T-helper 2 cell treated with Interferon-gamma antibody and Interleukin-4, amounts not matched to agents 5 μg/mL and 100 μg/mL, for 36 hours (primary cell): ENCODE measurements around the gene DCAF8.

Experiments
- DNase-seq: peaks from one replicate; pipeline ENCODE4 v3.0.0; 2021; ENCODE audit warnings: low spot score
- H3K27ac Mint-ChIP-seq: one replicate; pipeline ENCODE4 v1.8.0; 2021; ENCODE audit warnings: mild to moderate bottlenecking, mixed read lengths
- H3K27me3 Mint-ChIP-seq: one replicate; pipeline ENCODE4 v1.8.0; 2021; ENCODE audit warnings: low read depth, mixed read lengths
- H3K36me3 Mint-ChIP-seq: one replicate; pipeline ENCODE4 v1.8.0; 2021; ENCODE audit warnings: low read depth, mixed read lengths
- H3K4me1 Mint-ChIP-seq: one replicate; pipeline ENCODE4 v1.8.0; 2021; ENCODE audit warnings: low read depth, mixed read lengths
- H3K4me3 Mint-ChIP-seq: one replicate; pipeline ENCODE4 v1.8.0; 2022; ENCODE audit warnings: mild to moderate bottlenecking, moderate library complexity, mixed read lengths
- H3K9me3 Mint-ChIP-seq: one replicate; pipeline ENCODE4 v1.8.0; 2021; ENCODE audit warnings: mixed read lengths

Gene DCAF8

GRCh38 chr1:160208557-160209320, 53.6 kb downstream of the DCAF8 start:
- peaks cover 21% of the 10 kb centered on the region for H3K36me3 Mint-ChIP-seq
- DNase-seq = no peak
- H3K9me3 Mint-ChIP-seq = no peaks in the 10 kb centered on the region
- H3K4me1 Mint-ChIP-seq = peaks cover 28% of the 10 kb centered on the region
- peak overlapping the region; percentile 46 for H3K27ac Mint-ChIP-seq
- no peak overlapping the region for H3K4me3 Mint-ChIP-seq
- H3K27me3 Mint-ChIP-seq = no peaks in the 10 kb centered on the region

GRCh38 chr1:160207771-160208556, 54.4 kb downstream of the DCAF8 start:
- peaks cover 16% of the 10 kb centered on the region for H3K36me3 Mint-ChIP-seq
- H3K4me3 Mint-ChIP-seq = no peak overlapping the region
- peaks cover 28% of the 10 kb centered on the region for H3K4me1 Mint-ChIP-seq
- no peak for DNase-seq
- H3K27me3 Mint-ChIP-seq = no peaks in the 10 kb centered on the region
- H3K9me3 Mint-ChIP-seq = no peaks in the 10 kb centered on the region
- H3K27ac Mint-ChIP-seq = peak overlapping the region; percentile 32

GRCh38 chr1:160207118-160207650, 55.2 kb downstream of the DCAF8 start:
- peak overlapping the region; percentile 12 for H3K4me3 Mint-ChIP-seq
- peak overlapping the region; percentile 7 for H3K27ac Mint-ChIP-seq
- H3K27me3 Mint-ChIP-seq = no peaks in the 10 kb centered on the region
- DNase-seq = no peak
- H3K4me1 Mint-ChIP-seq = peaks cover 28% of the 10 kb centered on the region
- H3K36me3 Mint-ChIP-seq = peaks cover 12% of the 10 kb centered on the region
- H3K9me3 Mint-ChIP-seq = no peaks in the 10 kb centered on the region

- Mint-ChIP-seq H3K9me3 (no peaks in the 10 kb centered on the region), H3K36me3 (peaks cover 7% of the 10 kb centered on the region), H3K27ac (peak overlapping the region; percentile 74), H3K4me1 (peaks cover 28% of the 10 kb centered on the region), H3K27me3 (no peaks in the 10 kb centered on the region), H3K4me3 (peak overlapping the region; percentile 86)
- no peak for DNase-seq
Measured at GRCh38 chr1:160206421-160207117, 55.8 kb downstream of the DCAF8 start.

- H3K4me3 Mint-ChIP-seq = peak overlapping the region; percentile 86
- H3K4me1 Mint-ChIP-seq = peaks cover 28% of the 10 kb centered on the region
- H3K9me3 Mint-ChIP-seq = no peaks in the 10 kb centered on the region
Measured at GRCh38 chr1:160206036-160206389, 56.3 kb downstream of the DCAF8 start.

GRCh38 chr1:160205242-160206035, 56.9 kb downstream of the DCAF8 start, which contains the start of gene PEA15:
Gene PEA15, plus strand, starts transcription at chr1:160205384. Its CDS starts 6,161 bp downstream, at chr1:160211545.
- Mint-ChIP-seq H3K4me1 (peaks cover 28% of the 10 kb centered on the region), H3K9me3 (no peaks in the 10 kb centered on the region)

More at GRCh38 chr1:160206036-160206389, 56.3 kb downstream of the DCAF8 start:
- no peaks in the 10 kb centered on the region for H3K27me3 Mint-ChIP-seq
- H3K27ac Mint-ChIP-seq = peak overlapping the region; percentile 53
- H3K36me3 Mint-ChIP-seq = peaks cover 6% of the 10 kb centered on the region
- peak; percentile 48 for DNase-seq

GRCh38 chr1:160204526-160205241, 57.7 kb downstream of the DCAF8 start:
- Mint-ChIP-seq H3K27me3 (no peaks in the 10 kb centered on the region), H3K36me3 (peaks cover 6% of the 10 kb centered on the region), H3K9me3 (no peaks in the 10 kb centered on the region), H3K4me1 (peaks cover 28% of the 10 kb centered on the region), H3K4me3 (peak overlapping the region; percentile 51), H3K27ac (peak overlapping the region; percentile 70)
- DNase-seq = no peak

More at GRCh38 chr1:160205242-160206035, 56.9 kb downstream of the DCAF8 start, which contains the start of gene PEA15:
- peak; percentile 65 for DNase-seq
- Mint-ChIP-seq H3K27ac (peak within 1 kb of the TSS; percentile 87), H3K36me3 (peaks cover 6% of the 10 kb centered on the region), H3K27me3 (no peaks in the 10 kb centered on the region), H3K4me3 (peak within 1 kb of the TSS; percentile 86)

- Mint-ChIP-seq H3K27ac (no peak overlapping the region), H3K27me3 (no peaks in the 10 kb centered on the region), H3K4me1 (peaks cover 10% of the 10 kb centered on the region), H3K9me3 (no peaks in the 10 kb centered on the region), H3K36me3 (no peaks in the 10 kb centered on the region), H3K4me3 (no peak overlapping the region)
- DNase-seq = no peak
Measured at GRCh38 chr1:160200786-160201185, 61.6 kb downstream of the DCAF8 start.

GRCh38 chr1:160197231-160197630, 65.1 kb downstream of the DCAF8 start:
- DNase-seq = no peak
- H3K4me3 Mint-ChIP-seq = no peak overlapping the region
- no peaks in the 10 kb centered on the region for H3K9me3 Mint-ChIP-seq
- no peaks in the 10 kb centered on the region for H3K36me3 Mint-ChIP-seq
- H3K27ac Mint-ChIP-seq = no peak overlapping the region
- no peaks in the 10 kb centered on the region for H3K27me3 Mint-ChIP-seq
- H3K4me1 Mint-ChIP-seq = no peaks in the 10 kb centered on the region

- Mint-ChIP-seq H3K9me3 (no peaks in the 10 kb centered on the region), H3K27ac (no peak overlapping the region), H3K27me3 (no peaks in the 10 kb centered on the region), H3K4me3 (no peak overlapping the region), H3K36me3 (no peaks in the 10 kb centered on the region), H3K4me1 (no peaks in the 10 kb centered on the region)
- DNase-seq = no peak
Measured at GRCh38 chr1:160196143-160196542, 66.2 kb downstream of the DCAF8 start.

GRCh38 chr1:160194737-160195059, 67.7 kb downstream of the DCAF8 start:
- Mint-ChIP-seq H3K36me3 (no peaks in the 10 kb centered on the region), H3K27ac (no peak overlapping the region), H3K27me3 (no peaks in the 10 kb centered on the region), H3K9me3 (no peaks in the 10 kb centered on the region), H3K4me3 (no peak overlapping the region), H3K4me1 (no peaks in the 10 kb centered on the region)
- no peak for DNase-seq

- Mint-ChIP-seq H3K4me3 (no peak overlapping the region), H3K4me1 (no peaks in the 10 kb centered on the region), H3K27ac (no peak overlapping the region), H3K36me3 (no peaks in the 10 kb centered on the region), H3K9me3 (no peaks in the 10 kb centered on the region), H3K27me3 (no peaks in the 10 kb centered on the region)
- DNase-seq = no peak
Measured at GRCh38 chr1:160193832-160194736, 68.3 kb downstream of the DCAF8 start.
